NCI-H2227 treated with DMSO at 0.1 percent for 48 hours (cell line): Measurements from ENCODE around the gene ELOA2.
"Not testable (repeated sequence)": the region's sequence is repeated elsewhere in the genome, so short reads cannot be mapped to it uniquely, and the experiment has no call there.

ENCODE experiments used
- DNase-seq: peaks from one replicate; lab custom pipeline; 2025; lab: John Stamatoyannopoulos, UW

Gene ELOA2, protein sequence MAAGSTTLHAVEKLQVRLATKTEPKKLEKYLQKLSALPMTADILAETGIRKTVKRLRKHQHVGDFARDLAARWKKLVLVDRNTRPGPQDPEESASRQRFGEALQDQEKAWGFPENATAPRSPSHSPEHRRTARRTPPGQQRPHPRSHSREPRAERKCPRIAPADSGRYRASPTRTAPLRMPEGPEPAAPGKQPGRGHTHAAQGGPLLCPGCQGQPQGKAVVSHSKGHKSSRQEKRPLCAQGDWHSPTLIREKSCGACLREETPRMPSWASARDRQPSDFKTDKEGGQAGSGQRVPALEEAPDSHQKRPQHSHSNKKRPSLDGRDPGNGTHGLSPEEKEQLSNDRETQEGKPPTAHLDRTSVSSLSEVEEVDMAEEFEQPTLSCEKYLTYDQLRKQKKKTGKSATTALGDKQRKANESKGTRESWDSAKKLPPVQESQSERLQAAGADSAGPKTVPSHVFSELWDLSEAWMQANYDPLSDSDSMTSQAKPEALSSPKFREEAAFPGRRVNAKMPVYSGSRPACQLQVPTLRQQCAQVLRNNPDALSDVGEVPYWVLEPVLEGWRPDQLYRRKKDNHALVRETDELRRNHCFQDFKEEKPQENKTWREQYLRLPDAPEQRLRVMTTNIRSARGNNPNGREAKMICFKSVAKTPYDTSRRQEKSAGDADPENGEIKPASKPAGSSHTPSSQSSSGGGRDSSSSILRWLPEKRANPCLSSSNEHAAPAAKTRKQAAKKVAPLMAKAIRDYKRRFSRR

GRCh38 chr18:47035156-47035671 lies at the start of gene ELOA2:
TSS of gene ELOA2 (minus strand) at chr18:47035621. CDS start at chr18:47035264, 357 bp downstream.
- DNase-seq, result no peak

DNA sequence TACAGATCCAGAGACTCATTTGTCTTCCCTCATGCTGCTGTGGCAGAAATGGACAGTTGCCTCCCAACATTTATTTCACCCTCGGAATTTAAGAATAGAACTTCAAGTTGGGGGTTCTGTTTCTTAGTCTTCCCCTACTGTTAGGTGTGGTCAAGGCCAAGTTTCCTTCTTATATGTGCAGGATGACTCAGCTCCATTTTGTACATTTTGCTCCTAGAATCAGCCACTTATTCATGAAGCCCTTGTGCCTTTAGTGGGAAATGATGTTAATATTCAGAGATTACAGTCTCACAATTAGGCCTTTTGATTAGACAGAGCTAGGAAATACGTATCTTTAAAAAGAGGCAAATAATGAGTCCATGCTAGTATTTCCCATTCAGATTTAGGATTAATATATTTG lies 46.2 kb upstream of the ELOA2 start:
- no peak for DNase-seq

DNA sequence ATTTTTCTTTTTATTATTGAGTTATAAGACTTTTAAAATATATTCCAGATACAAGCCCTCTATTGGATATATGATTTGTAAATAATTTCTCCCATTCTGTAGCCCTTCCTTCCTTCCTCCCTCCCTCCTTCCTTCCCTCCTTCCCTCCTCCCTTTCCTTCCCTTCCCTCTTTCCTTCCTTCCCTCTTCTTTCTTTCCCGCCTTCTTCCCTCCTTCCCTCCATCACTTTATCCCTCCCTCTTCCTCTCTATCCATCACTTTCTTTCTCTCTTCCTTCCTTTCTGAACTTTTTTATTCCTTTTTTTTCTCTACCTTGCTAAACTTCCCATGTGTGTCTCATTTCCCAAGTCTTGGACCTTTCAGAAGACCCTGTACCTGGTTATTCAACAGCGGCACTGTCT lies 45.5 kb upstream of the ELOA2 start:
- DNase-seq, result no peak

DNA sequence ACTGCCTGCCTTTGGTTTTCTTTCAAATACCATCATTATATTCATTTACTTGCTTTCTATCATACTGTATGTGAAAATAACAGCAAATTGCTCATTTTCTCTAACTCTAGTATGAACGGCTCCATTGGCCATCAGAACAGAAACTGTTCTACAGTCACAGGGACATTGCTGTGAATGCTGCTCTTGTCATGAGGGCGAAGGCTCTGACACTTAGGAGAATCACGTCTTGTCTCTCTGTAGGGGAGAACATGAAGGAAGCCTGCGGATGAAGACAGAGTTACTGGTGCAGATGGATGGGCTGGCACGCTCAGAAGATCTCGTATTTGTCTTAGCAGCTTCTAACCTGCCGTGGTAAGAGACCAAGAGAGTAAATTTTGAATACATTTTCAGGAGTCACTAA lies 41.7 kb upstream of the ELOA2 start:
- DNase-seq, result peak; percentile 21

DNA sequence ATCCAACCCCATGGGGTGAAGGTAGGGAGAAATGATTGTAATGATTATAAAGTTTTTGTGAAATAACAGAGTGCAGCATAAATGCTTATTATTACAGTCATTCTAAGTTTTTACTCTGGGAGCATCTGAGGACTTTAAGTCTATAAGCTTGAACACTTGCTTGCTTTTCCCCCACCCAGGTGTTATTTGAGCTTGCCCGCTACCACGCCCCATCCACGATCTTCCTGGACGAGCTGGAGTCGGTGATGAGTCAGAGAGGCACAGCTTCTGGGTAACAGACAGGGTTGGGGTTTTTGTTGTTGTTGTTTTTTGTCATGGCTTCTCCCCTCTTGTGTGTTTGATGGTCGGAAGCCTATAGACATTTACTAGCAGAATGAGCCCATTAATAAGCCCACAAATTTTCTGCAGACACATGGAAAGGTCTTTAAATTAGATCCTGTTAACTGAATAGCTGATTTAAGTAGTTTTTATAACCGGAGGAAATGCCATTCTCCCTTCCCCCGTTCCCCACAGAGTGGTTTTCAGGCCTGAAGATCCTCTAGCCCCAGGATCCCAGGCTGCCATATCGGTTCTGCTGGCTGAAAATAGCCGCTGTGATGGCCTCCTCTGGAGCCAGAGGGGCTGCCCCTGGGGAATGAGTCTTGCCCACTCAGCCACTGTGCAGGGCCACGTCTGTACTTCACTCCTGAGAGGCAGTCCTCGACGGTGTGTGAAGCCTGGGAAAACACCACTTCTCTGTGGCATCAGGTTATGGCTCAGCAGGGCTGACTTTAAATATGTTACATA lies 39.9 kb upstream of the ELOA2 start:
- peak; percentile 86 for DNase-seq

GRCh38 chr18:47067648-47068047 lies 32.2 kb upstream of the ELOA2 start:
- no peak for DNase-seq

GRCh38 chr18:47063096-47063495 lies 27.7 kb upstream of the ELOA2 start:
- DNase-seq, result no peak

GRCh38 chr18:47062471-47062870 lies 27.1 kb upstream of the ELOA2 start:
- DNase-seq, result no peak

DNA sequence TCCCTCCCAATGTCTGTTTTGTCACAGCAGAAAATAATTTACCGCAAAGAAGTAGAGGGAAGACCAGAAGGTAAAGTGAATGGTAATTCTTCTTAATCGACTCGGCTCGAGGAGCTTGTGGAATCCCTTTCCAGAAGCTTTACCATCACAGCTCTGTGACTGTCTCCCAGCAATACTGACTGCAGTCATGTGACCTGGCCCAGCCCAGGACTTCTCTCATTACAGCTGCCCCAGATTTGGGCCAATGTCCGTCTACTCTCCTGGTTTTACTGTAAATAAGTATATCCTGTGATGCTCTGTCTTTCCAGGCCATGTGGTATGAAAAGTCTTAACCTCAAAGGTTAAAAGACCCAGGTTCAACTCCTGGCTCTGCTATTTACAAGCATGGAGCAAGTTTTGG lies 18.9 kb upstream of the ELOA2 start:
- DNase-seq, result no peak

DNA sequence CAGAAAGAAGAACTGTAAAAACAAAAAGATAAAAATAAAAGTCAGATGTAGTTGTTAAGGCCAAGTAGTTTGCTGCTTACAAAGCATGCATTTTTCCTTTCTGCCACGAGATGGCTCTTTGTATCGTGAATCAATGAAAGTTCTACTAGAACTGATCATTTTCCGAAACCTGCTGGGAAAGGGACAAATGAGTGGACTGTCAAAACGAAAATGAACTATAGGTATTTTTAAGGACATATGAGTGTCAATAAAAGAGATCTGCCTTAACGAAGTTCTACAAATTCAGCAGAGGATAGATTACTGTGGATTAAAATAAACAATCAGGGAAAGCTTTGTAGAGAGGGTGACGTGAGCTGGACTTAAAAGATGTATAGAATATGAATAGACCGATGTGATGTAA lies 15.0 kb upstream of the ELOA2 start:
- peak; percentile 49 for DNase-seq

GRCh38 chr18:47040982-47041381 lies 5.6 kb upstream of the ELOA2 start:
- DNase-seq, result no peak

- no peak for DNase-seq
These were observed 1.6 kb upstream of the ELOA2 start for GRCh38 chr18:47036927-47037578.

DNA sequence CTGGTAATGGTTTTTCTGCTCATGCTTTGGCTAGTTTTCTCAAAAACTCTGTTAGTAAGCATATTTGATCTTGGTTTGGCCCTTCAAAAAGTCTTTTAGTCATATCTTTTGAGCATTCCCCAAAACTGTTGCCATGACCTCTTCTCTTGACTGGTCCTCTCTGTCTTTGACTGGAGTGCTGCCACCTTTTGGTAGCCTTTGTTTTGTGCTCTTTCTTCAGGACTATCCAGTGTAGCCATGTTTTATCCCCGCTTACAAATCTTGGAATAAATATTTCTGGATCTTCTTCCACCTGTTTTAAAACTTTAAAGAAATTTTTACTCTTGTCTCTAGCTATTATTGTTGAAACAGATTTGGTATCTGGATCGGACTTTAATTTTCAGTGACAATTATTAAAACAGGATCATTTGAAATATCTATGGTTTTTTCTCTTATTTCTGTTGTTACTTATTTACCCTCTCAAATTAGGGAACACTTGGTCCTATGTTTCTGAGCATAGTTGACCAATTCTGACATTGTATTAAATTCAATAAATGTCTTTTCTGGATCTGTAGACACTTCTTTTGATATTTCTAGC lies 965 bp upstream of the ELOA2 start:
- no peak for DNase-seq

GRCh38 chr18:47034591-47034990 lies 830 bp downstream of the ELOA2 start:
- not testable (repeated sequence) for DNase-seq

- DNase-seq, result no peak
These were observed 2.5 kb downstream of the ELOA2 start for GRCh38 chr18:47032945-47033344.

- not testable (repeated sequence) for DNase-seq
These were observed 4.5 kb downstream of the ELOA2 start for GRCh38 chr18:47030887-47031286.

- DNase-seq, result not testable (repeated sequence)
These were observed 5.6 kb downstream of the ELOA2 start for GRCh38 chr18:47029684-47030353.

DNA sequence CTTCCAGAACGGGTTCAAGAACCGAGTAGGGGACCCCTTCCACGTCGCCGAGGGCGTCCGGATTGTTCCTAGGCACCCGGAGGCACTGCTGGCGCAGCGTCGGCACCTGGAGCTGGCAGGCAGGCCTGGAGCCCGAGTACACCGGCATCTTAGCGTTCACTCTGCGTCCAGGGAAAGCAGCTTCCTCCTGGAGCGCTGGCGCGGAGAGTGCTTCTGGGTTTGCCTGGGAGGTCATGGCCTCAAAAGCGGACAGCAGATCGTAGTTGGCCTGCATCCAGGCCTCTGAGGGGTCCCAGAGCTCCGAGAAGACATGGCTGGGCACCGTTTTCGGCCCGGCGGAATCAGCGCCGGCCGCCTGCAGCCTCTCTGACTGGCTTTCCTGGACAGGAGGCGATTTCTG lies 6.7 kb downstream of the ELOA2 start:
- DNase-seq, result not testable (repeated sequence)

DNA sequence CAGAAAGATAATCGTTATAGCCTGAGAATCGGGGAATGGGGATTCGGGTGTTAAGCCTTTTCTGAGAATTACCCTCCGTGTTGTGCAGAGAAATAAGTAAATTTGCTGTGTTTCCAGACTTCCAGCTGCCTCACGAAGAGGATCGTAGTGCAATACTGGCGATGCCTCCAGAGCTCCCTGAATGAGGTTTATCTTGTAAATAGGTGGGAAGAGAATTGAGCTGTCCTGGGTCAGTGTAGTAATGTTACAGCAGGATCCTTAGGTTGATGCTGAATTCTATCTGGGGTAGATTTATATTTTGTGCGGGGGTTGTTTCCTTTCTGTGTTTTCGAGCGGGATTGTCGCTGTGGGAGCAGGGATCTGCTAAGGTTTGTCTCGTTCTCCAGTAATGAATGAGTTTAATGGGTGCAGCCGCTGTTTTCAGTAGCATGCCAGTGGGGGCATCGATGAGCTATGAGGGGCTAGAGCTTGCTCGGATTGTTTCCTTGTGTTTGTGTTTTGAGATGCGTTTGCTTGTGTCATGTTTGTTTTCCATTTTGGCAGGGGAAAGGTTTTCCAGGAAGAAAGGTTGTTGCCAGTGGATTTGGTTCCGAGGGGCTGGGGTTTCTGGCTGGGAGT lies 9.8 kb downstream of the ELOA2 start:
- DNase-seq, result not testable (repeated sequence)

GRCh38 chr18:47023769-47024465 lies 11.5 kb downstream of the ELOA2 start:
- not testable (repeated sequence) for DNase-seq
